ENCODE results near the gene PLCB4. TPM values are rescaled to one million over a fixed set of nuclear protein-coding genes. Genes with fewer than 3 reads are reported as not detected.

Gene PLCB4
- total and polyA plus RNA-seq, 4 experiments from 2014 or later: not detected

DNA sequence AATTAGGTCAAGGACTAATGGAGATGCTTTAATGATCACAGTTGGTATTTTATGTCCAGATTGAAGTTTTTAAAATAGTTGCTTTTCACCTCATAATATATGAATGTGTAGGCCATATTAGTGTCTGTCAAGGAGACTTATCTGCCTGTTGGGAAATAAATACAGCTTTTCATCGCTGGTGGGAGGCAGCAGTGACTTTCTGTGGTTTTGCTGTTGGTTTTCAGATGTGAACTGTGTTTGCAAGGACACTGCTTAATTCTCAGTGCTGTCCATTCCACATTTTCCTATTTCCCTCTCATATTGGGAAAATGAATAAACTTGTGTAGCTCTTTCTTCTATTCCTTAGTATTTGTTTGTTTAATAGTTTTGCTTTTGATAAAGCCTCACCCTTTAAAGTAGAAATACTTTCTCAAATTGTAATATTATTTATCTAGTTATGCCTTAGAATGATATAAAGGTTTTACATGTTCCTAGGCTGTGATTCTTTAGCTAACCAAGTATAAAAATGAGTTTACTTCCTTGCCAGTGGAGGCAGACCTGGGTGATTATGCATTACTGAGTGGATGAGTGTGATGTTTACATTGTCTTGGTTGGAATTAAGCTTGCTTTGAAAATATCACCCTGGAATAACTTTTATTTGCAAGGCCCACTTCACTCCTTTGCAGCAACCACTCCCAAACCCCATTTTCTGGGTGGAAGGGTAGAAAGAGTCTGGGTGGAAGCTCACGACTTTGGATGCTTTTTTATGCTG is 3.3 kb downstream of the PLCB4 start:
- H3K27me3 Mint-ChIP-seq: peaks cover 7 to 12% of the 10 kb centered on the region in 2 donors
- H3K4me1 Mint-ChIP-seq: peaks cover 1 to 5% (median 3%) of the 10 kb centered on the region in 4 donors
- H3K36me3 Mint-ChIP-seq: no peaks in the 10 kb centered on the region
- ChIA-PET CTCF (ENCODE audit: partially characterized antibody) (no interaction called here), POLR2A (ENCODE audit: partially characterized antibody) (no interaction called here)
- H3K27ac Mint-ChIP-seq: no peak overlapping the region
- H3K27ac ChIP-seq (ENCODE audit: low read depth, low read length): no peak overlapping the region
- H3K9me3 Mint-ChIP-seq: peaks cover 0 to 8% (median 2%) of the 10 kb centered on the region in 8 donors
- H3K4me3 ChIP-seq (ENCODE audit: low read length in 2 of 2): no peak overlapping the region
- DNase-seq: no peak
- H3K4me1 ChIP-seq (ENCODE audit: insufficient read depth, low read length): no peaks in the 10 kb centered on the region
- intact Hi-C loops (cut with micrococcal nuclease): no loop called here
- H3K36me3 ChIP-seq (ENCODE audit: insufficient read depth, low read length): no peaks in the 10 kb centered on the region
- no peak overlapping the region for H3K4me3 Mint-ChIP-seq
- no peaks in the 10 kb centered on the region for H3K9me3 ChIP-seq (ENCODE audit: control insufficient read depth in 1 of 2, low read length in 2 of 2)
- H3K27me3 ChIP-seq (ENCODE audit: insufficient read depth, low read length): no peaks in the 10 kb centered on the region

DNA sequence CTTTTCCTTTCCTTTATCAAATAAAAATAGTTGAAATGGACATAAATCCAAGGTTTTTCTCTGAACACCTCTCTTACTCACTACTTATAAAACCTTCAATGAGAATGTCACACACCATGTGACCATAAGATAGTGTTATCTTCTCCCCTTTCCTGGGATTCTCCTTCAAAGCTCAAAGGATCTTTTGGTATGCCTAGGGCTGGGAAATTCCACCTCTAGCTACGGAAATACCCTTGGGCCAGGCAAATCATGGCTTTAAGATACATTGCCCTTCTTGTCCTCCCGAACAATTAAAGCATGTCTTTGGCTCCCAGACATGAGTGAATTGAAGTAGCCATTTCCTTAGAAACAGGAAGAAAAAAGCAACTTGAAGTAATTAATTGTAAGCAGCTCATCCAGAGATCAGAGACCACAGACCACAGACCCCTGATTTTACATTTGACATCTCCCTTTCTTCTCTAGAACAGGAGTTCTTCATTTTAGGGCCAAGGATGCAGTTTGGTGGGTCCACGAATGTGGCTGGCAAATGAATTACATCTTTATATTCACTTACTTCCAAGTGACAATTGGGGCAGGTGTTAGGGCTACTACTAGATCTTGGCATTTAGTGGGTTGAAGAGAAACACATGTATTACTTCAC is 4.1 kb downstream of the PLCB4 start:
- peaks cover 0 to 8% (median 2%) of the 10 kb centered on the region in 8 donors for H3K9me3 Mint-ChIP-seq
- no peak overlapping the region for H3K27ac Mint-ChIP-seq
- Histone ChIP-seq H3K27ac (ENCODE audit: low read depth, low read length) (no peak overlapping the region), H3K36me3 (ENCODE audit: insufficient read depth, low read length) (no peaks in the 10 kb centered on the region), H3K27me3 (ENCODE audit: insufficient read depth, low read length) (no peaks in the 10 kb centered on the region), H3K4me3 (ENCODE audit: low read length in 2 of 2) (no peak overlapping the region), H3K4me1 (ENCODE audit: insufficient read depth, low read length) (no peaks in the 10 kb centered on the region), H3K9me3 (ENCODE audit: control insufficient read depth in 1 of 2, low read length in 2 of 2) (no peaks in the 10 kb centered on the region)
- CTCF ChIA-PET (ENCODE audit: partially characterized antibody): no interaction called here
- H3K4me3 Mint-ChIP-seq: no peak overlapping the region
- DNase-seq: no peak
- H3K27me3 Mint-ChIP-seq: peaks cover 7 to 9% of the 10 kb centered on the region in 2 donors
- POLR2A ChIA-PET (ENCODE audit: partially characterized antibody): no interaction called here
- no peaks in the 10 kb centered on the region for H3K36me3 Mint-ChIP-seq
- H3K4me1 Mint-ChIP-seq: peaks cover 1 to 5% (median 3%) of the 10 kb centered on the region in 4 donors
- intact Hi-C loops (cut with micrococcal nuclease): no loop called here

DNA sequence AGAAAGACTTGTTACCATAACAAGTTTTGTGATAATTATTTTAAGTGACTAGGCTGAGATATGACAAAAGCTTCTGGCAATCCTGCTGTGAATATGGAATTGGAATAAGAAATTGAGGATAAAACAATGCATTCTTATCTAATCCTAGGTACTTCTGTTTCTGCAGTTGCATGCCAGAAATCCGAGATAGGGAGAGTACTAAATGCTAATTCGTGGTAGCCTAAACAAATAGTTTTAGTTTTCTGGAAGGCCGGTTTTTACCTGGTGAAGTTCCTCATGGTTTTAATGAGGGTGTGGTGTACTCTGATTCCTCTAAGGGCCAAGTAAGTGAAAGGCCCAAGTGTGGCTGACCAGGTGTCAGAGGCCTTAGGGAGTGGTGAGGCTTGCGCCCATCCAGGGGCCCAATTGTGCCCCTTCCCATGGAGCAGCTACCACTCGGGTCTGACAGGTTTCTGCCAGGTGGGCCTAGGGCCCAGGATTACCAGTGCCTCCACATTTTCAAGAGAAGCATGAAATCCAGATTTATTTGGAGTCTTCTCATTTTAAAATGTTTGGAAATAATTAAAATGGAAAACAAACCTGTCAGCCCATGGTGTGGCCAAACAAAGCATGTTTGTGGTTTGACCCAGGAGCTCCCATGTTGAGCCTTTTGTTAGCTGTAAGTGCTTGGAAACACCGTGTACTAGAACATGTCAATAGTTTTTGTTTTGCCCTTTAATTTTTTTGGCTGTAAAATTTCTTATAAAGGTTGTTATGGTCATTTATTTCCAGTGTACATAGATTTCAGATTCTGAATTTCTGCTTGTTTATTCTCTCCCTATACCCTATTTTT is 6.6 kb downstream of the PLCB4 start:
- no peak for DNase-seq
- Mint-ChIP-seq H3K36me3 (no peaks in the 10 kb centered on the region), H3K27me3 (peaks cover 0 to 3% of the 10 kb centered on the region in 2 donors), H3K4me3 (no peak overlapping the region), H3K4me1 (no peaks in the 10 kb centered on the region), H3K27ac (no peak overlapping the region), H3K9me3 (no peaks in the 10 kb centered on the region)
- Histone ChIP-seq H3K4me3 (ENCODE audit: low read length in 2 of 2) (no peak overlapping the region), H3K27me3 (ENCODE audit: insufficient read depth, low read length) (no peaks in the 10 kb centered on the region), H3K27ac (ENCODE audit: low read depth, low read length) (no peak overlapping the region), H3K36me3 (ENCODE audit: insufficient read depth, low read length) (no peaks in the 10 kb centered on the region), H3K9me3 (ENCODE audit: control insufficient read depth in 1 of 2, low read length in 2 of 2) (no peaks in the 10 kb centered on the region), H3K4me1 (ENCODE audit: insufficient read depth, low read length) (no peaks in the 10 kb centered on the region)
- intact Hi-C loops (cut with micrococcal nuclease): no loop called here
- ChIA-PET POLR2A (ENCODE audit: partially characterized antibody) (no interaction called here), CTCF (ENCODE audit: partially characterized antibody) (no interaction called here)

DNA sequence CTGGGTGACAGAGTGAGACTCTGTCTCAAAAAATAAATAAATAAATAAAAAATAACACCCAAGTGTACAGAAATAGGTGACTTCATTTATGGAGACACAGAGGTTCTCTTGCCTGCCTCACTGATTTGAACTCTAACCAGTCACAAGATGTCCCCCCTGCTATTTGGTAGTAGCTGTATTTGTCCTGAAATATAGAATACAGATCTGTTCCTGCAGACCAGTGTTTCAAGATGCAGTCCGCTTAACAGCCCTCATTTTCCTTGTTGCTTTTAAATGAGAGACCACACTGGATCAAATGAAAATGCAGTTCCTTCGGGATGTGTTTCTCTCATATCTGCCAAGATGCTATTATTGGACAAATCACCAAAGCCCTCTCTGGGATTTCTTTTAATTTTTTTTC is 7.6 kb downstream of the PLCB4 start:
- intact Hi-C loops (cut with micrococcal nuclease): no loop called here
- Mint-ChIP-seq H3K4me1 (no peaks in the 10 kb centered on the region), H3K36me3 (no peaks in the 10 kb centered on the region), H3K27me3 (no peaks in the 10 kb centered on the region), H3K9me3 (peaks cover 0 to 2% (median 0%) of the 10 kb centered on the region in 8 donors), H3K4me3 (no peak overlapping the region), H3K27ac (no peak overlapping the region)
- no peaks in the 10 kb centered on the region for H3K27me3 ChIP-seq (ENCODE audit: insufficient read depth, low read length)
- H3K4me1 ChIP-seq (ENCODE audit: insufficient read depth, low read length): no peaks in the 10 kb centered on the region
- no peaks in the 10 kb centered on the region for H3K9me3 ChIP-seq (ENCODE audit: control insufficient read depth in 1 of 2, low read length in 2 of 2)
- H3K4me3 ChIP-seq (ENCODE audit: low read length in 2 of 2): no peak overlapping the region
- ChIA-PET CTCF (ENCODE audit: partially characterized antibody) (no interaction called here), POLR2A (ENCODE audit: partially characterized antibody) (no interaction called here)
- no peak for DNase-seq
- H3K36me3 ChIP-seq (ENCODE audit: insufficient read depth, low read length): no peaks in the 10 kb centered on the region
- H3K27ac ChIP-seq (ENCODE audit: low read depth, low read length): no peak overlapping the region

DNA sequence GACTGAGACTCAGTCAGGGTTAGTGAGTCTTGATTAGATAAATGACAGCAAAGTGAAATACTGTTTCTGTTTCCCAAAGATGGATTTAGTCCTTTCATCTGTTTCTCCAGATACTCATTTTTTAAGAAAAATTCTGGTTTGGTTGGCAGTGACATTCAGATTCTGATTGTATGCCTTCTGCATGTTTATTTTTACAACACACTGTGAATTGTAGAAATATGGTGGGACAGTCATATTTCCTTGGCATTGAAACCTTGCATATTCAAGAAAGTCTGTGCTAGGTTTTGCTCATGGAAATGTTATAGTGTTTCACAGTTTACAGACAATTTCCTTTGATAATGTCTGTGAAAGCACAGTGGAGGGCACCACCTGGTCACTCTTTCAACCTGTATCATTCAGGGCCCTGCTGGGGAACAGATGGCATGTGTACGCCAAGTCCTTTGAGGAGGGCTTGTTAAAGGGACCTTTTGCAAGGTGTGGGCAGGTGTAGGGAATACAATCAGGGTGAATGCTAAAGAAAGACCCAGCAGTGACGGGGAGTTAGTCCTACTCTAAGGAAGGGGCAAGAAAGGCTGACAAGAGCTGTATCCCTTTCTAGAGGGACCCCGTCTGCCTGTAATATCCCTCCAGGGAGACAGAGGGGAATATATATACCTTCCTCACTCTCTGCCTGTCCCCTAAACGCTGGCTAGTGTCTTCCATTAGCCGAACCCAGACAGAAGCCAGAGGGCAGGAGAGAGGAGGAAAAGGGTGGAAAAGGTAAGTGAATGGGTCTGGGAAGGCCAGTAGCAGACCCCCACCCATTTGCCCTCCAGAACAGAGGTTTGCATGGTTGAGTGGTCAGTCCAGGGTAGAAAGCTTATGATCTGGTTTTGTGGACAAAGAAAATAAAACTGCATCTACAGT is 10.2 kb downstream of the PLCB4 start:
- Histone ChIP-seq H3K9me3 (ENCODE audit: control insufficient read depth in 1 of 2, low read length in 2 of 2) (no peaks in the 10 kb centered on the region), H3K27ac (ENCODE audit: low read depth, low read length) (no peak overlapping the region), H3K27me3 (ENCODE audit: insufficient read depth, low read length) (no peaks in the 10 kb centered on the region), H3K36me3 (ENCODE audit: insufficient read depth, low read length) (no peaks in the 10 kb centered on the region), H3K4me1 (ENCODE audit: insufficient read depth, low read length) (no peaks in the 10 kb centered on the region), H3K4me3 (ENCODE audit: low read length in 2 of 2) (no peak overlapping the region)
- DNase-seq: no peak
- Mint-ChIP-seq H3K4me1 (no peaks in the 10 kb centered on the region), H3K27ac (peak overlapping the region in 1 of 7 donors; percentile 28), H3K9me3 (peaks cover 0 to 2% (median 0%) of the 10 kb centered on the region in 8 donors), H3K4me3 (no peak overlapping the region), H3K36me3 (no peaks in the 10 kb centered on the region), H3K27me3 (no peaks in the 10 kb centered on the region)
- intact Hi-C loops (cut with micrococcal nuclease): no loop called here
- POLR2A ChIA-PET (ENCODE audit: partially characterized antibody): no interaction called here
- CTCF ChIA-PET (ENCODE audit: partially characterized antibody): no interaction called here

DNA sequence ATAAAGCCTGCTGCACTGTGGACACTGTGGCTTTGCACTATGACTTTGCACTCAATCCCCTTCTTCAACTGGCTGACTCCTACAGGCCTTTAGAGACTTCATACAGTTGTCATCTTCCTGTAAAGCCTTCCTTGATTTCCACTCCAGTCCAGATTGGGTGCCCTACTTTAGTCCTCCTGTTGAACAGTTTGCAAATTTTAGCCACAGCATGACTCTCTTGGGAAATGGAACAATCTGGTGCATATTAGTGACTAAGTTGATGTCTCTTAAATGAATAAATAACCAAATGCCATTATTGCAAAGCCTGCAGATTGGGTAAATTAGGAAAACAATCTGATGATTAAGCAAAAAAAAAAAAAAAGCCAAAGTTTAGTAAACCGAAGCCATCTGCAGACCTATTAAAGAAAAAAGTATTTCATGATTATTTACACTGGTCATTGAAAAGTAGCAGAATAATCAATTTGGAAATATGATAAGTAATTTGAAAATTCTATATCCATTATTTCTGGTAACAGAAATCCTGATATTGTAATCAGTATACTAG is 12.6 kb downstream of the PLCB4 start:
- Mint-ChIP-seq H3K27ac (no peak overlapping the region), H3K4me1 (no peaks in the 10 kb centered on the region), H3K4me3 (no peak overlapping the region), H3K36me3 (no peaks in the 10 kb centered on the region), H3K9me3 (peaks cover 0 to 2% (median 0%) of the 10 kb centered on the region in 8 donors), H3K27me3 (no peaks in the 10 kb centered on the region)
- no peaks in the 10 kb centered on the region for H3K36me3 ChIP-seq (ENCODE audit: insufficient read depth, low read length)
- no peak overlapping the region for H3K4me3 ChIP-seq (ENCODE audit: low read length in 2 of 2)
- intact Hi-C loops (cut with micrococcal nuclease): no loop called here
- ChIA-PET POLR2A (ENCODE audit: partially characterized antibody) (no interaction called here), CTCF (ENCODE audit: partially characterized antibody) (no interaction called here)
- H3K27me3 ChIP-seq (ENCODE audit: insufficient read depth, low read length): no peaks in the 10 kb centered on the region
- H3K27ac ChIP-seq (ENCODE audit: low read depth, low read length): no peak overlapping the region
- no peaks in the 10 kb centered on the region for H3K4me1 ChIP-seq (ENCODE audit: insufficient read depth, low read length)
- H3K9me3 ChIP-seq (ENCODE audit: control insufficient read depth in 1 of 2, low read length in 2 of 2): no peaks in the 10 kb centered on the region
- no peak for DNase-seq
